ENCODE results near the gene CEP112.

CEP112 gene

DNA sequence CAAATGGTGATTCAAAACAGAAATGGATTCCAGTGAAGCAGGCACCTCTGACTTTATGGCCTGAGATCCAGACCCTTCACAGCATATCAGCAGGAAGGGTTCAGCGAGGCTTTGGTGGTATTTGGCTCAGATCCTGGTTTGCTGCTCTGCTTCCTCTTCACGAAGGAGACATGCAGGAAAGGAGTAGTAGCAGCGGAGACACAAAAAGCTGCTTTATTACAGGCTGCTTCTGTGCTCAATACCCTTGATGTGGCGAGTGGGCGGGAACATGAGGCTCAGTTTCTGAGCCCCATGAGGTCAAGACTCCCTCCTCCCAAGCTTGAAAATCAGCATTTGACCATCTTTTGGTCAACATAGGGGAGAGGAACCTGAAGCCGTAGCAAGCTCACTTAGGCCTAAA is 417.1 kb downstream of the CEP112 start:
- Mint-ChIP-seq H3K27me3 (ENCODE audit: low read depth) (no peaks in the 10 kb centered on the region), H3K4me1 (no peaks in the 10 kb centered on the region), H3K9me3 (peaks cover 2% of the 10 kb centered on the region), H3K36me3 (ENCODE audit: low read depth) (no peaks in the 10 kb centered on the region), H3K4me3 (no peak overlapping the region), H3K27ac (no peak overlapping the region)
- TF ChIP-seq, protein P1, sequence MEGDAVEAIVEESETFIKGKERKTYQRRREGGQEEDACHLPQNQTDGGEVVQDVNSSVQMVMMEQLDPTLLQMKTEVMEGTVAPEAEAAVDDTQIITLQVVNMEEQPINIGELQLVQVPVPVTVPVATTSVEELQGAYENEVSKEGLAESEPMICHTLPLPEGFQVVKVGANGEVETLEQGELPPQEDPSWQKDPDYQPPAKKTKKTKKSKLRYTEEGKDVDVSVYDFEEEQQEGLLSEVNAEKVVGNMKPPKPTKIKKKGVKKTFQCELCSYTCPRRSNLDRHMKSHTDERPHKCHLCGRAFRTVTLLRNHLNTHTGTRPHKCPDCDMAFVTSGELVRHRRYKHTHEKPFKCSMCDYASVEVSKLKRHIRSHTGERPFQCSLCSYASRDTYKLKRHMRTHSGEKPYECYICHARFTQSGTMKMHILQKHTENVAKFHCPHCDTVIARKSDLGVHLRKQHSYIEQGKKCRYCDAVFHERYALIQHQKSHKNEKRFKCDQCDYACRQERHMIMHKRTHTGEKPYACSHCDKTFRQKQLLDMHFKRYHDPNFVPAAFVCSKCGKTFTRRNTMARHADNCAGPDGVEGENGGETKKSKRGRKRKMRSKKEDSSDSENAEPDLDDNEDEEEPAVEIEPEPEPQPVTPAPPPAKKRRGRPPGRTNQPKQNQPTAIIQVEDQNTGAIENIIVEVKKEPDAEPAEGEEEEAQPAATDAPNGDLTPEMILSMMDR (IDR thresholded peaks at IDR 0.05; ENCODE audit: unreplicated experiment in 3 of 3): no peak

DNA sequence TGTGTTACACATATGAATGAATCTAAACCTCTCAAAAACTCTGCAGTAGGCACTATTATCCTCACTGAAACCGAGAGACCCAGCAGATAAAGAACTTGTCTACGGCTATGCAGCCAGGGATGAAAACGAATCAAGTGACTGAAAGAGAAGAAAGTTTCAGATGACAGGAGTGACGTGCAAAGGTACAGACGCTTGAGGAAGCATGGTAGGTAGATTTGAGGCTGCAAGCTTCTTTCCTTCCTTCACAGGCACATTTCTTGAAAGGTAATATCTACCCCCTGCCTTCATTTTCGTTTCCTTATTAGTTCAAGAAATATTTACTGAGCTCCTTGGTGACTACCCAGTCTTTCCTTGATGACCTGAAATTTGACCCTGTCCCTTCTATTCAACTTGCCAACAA is 418.9 kb downstream of the CEP112 start:
- TF ChIP-seq, protein P1 (IDR thresholded peaks at IDR 0.05; ENCODE audit: unreplicated experiment in 3 of 3): no peak
- H3K36me3 Mint-ChIP-seq (ENCODE audit: low read depth): no peaks in the 10 kb centered on the region
- no peaks in the 10 kb centered on the region for H3K27me3 Mint-ChIP-seq (ENCODE audit: low read depth)
- no peak overlapping the region for H3K4me3 Mint-ChIP-seq
- peaks cover 2% of the 10 kb centered on the region for H3K9me3 Mint-ChIP-seq
- no peaks in the 10 kb centered on the region for H3K4me1 Mint-ChIP-seq
- no peak overlapping the region for H3K27ac Mint-ChIP-seq

DNA sequence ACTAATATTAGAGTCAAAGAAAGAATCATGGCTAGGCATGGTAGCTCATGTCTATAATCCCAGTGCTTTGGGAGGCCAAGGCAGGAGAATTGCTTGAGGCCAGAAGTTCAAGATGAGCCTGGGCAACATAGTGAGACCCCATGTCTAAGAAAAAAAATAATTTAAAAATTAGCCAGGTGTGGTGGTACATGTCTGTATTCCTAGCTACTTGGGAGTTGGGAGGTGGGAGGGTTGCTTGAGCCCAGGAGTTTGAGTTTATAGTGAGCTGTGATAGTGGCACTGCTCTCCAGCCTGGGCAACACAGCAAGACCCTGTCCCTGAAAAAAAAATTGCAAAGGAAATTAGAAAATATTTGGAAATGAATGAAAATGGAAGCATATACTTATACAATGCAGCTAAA is 420.2 kb downstream of the CEP112 start:
- no peak overlapping the region for H3K4me3 Mint-ChIP-seq

DNA sequence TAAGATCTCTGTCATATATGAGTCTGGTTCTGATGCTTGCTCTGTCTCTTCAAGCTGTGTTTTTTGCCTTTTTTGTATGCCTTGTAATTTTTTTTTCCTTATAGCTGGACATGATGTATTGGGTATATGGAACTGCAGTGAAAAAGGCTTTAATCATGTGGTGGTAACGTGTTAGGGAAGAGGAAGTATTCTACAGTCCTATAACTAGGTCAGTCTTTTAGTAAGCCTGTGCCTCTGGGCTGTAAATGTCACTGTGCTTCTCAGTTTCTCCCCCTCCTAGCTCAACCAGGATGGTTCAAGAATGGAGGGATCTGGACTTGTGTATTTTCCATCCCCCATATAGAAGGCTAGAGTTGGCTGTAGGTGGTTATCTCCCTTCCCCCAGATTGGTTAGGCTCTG is 428.1 kb downstream of the CEP112 start:
- TF ChIP-seq, protein P1 (IDR thresholded peaks at IDR 0.05; ENCODE audit: unreplicated experiment in 3 of 3): no peak
- Mint-ChIP-seq H3K4me1 (no peaks in the 10 kb centered on the region), H3K4me3 (no peak overlapping the region), H3K27ac (no peak overlapping the region), H3K27me3 (ENCODE audit: low read depth) (no peaks in the 10 kb centered on the region), H3K36me3 (ENCODE audit: low read depth) (no peaks in the 10 kb centered on the region), H3K9me3 (peaks cover 7% of the 10 kb centered on the region)

More for the DNA sequence above, 420.2 kb downstream of the CEP112 start:
- TF ChIP-seq, protein P1 (IDR thresholded peaks at IDR 0.05; ENCODE audit: unreplicated experiment in 3 of 3): no peak
- H3K27ac Mint-ChIP-seq: no peak overlapping the region
- no peaks in the 10 kb centered on the region for H3K36me3 Mint-ChIP-seq (ENCODE audit: low read depth)
- H3K9me3 Mint-ChIP-seq: peaks cover 6% of the 10 kb centered on the region
- H3K27me3 Mint-ChIP-seq (ENCODE audit: low read depth): no peaks in the 10 kb centered on the region
- H3K4me1 Mint-ChIP-seq: no peaks in the 10 kb centered on the region

DNA sequence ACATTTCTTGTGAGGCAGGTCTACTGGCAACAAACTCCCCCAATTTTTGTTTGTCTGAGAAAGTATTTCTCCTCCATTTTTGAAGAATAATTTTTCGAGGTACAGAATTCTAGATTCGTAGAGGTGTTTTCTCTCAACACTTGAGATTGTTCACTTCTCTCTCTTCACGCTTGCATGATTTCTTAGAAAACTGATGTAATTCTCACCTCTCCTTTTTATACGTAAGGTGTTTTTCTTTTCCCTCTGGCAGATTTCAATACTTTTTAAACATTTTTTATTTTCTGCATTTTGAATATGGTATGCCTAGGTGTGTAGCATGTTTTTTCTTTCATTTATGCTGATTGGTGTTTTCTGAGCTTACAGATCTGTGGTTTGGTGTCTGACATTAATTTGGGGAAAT is 429.0 kb downstream of the CEP112 start:
- Mint-ChIP-seq H3K27me3 (ENCODE audit: low read depth) (no peaks in the 10 kb centered on the region), H3K36me3 (ENCODE audit: low read depth) (no peaks in the 10 kb centered on the region), H3K4me3 (no peak overlapping the region), H3K27ac (no peak overlapping the region), H3K4me1 (no peaks in the 10 kb centered on the region), H3K9me3 (peaks cover 7% of the 10 kb centered on the region)
- TF ChIP-seq, protein P1 (IDR thresholded peaks at IDR 0.05; ENCODE audit: unreplicated experiment in 3 of 3): no peak

DNA sequence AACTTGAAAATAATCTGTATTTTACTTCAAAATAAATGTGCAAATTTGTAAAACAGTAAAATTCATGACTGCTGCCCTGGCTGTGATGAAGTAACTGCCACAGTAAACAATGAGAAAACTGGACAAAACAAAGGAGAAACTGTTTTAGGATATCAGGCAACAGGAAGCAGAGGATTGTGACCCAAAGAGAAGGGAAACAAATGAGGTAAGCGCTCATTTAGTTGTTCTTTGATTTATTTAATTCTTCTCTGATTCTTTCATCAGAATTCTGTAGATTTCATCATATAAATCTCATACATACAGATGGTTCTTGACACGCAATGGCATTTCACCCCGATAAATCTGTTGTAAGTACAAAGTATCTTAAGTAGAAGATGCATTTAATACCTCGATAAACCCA is 432.4 kb downstream of the CEP112 start:
- Mint-ChIP-seq H3K4me1 (no peaks in the 10 kb centered on the region), H3K36me3 (ENCODE audit: low read depth) (no peaks in the 10 kb centered on the region), H3K27ac (no peak overlapping the region)

More for the DNA sequence above, 432.4 kb downstream of the CEP112 start:
- Mint-ChIP-seq H3K4me3 (no peak overlapping the region), H3K27me3 (ENCODE audit: low read depth) (no peaks in the 10 kb centered on the region), H3K9me3 (peaks cover 4% of the 10 kb centered on the region)
- TF ChIP-seq, protein P1 (IDR thresholded peaks at IDR 0.05; ENCODE audit: unreplicated experiment in 3 of 3): no peak
